Astrocyte of the cerebellum (primary cell): ENCODE results near the gene OGG1.

Source experiments
- DNase-seq: peaks from one replicate; pipeline ENCODE4 v3.0.0-alpha.2; 2011; ENCODE audit warnings: low read depth
- H3K4me3 ChIP-seq: 2 replicates; pipeline ENCODE4 v1.5.1; 2011; ENCODE audit warnings: mild to moderate bottlenecking, low read depth, low read length, moderate library complexity
- in situ Hi-C: cut with HindIII; loops from 2 replicates; pipeline ENCODE4 v1.10.0; 2017; ENCODE audit warnings: low sequenced_read_pairs
- TF ChIP-seq, protein P1 (sequence below): IDR thresholded peaks from 2 replicates; pipeline ENCODE4 v1.5.1; 2012; ENCODE audit warnings: low read length, low read depth, moderate library complexity, mild to moderate bottlenecking; ENCODE audit errors: missing control alignments

The OGG1 gene

DNA sequence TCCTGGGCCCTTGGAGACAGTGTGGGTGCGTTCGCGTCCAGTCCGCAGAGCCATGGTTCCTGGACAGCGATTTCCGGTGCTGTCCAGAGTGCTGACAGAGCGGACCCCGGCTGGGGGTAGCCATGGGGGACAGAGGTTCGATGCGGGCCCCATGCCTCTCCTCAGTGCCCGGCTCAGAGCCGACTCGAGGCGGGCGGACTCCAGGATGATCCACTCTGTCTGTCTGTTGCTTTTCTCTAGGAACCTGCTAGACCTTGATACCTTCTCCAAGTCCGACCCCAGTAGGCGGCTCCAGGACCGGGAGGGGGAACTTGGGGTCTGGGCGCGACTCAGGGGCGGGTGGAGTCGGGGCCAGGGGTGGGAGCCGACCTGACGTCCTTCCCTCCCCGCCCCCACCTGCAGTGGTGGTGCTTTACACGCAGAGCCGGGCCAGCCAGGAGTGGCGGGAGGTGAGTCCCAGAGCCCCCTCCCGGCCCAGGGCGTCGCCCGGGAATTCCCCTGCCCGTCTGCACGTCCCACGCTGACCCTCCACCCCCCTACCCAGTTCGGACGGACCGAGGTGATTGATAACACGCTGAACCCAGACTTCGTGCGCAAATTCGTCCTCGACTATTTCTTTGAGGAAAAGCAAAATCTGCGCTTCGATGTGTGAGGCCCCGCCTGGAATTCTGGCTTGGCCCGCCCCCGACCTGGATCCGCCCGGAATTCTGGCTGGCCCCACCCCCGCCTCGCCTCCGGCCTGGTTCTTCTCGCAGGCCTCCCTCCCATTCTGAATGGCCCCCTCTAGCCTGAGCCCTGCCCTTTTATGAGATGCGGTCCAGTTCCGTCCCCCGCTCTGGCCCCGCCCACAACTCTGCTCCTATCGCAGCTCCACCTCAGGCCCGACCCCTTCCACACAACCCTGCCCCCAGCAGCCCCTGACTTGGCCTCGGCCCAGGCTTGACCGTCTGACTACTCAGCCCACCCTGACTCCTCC is 45.1 kb upstream of the OGG1 start:
- TF ChIP-seq, protein P1, sequence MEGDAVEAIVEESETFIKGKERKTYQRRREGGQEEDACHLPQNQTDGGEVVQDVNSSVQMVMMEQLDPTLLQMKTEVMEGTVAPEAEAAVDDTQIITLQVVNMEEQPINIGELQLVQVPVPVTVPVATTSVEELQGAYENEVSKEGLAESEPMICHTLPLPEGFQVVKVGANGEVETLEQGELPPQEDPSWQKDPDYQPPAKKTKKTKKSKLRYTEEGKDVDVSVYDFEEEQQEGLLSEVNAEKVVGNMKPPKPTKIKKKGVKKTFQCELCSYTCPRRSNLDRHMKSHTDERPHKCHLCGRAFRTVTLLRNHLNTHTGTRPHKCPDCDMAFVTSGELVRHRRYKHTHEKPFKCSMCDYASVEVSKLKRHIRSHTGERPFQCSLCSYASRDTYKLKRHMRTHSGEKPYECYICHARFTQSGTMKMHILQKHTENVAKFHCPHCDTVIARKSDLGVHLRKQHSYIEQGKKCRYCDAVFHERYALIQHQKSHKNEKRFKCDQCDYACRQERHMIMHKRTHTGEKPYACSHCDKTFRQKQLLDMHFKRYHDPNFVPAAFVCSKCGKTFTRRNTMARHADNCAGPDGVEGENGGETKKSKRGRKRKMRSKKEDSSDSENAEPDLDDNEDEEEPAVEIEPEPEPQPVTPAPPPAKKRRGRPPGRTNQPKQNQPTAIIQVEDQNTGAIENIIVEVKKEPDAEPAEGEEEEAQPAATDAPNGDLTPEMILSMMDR: no peak
- peak overlapping the region; percentile 22 for H3K4me3 ChIP-seq
- no peak for DNase-seq
- in situ Hi-C loops: no loop called here

DNA sequence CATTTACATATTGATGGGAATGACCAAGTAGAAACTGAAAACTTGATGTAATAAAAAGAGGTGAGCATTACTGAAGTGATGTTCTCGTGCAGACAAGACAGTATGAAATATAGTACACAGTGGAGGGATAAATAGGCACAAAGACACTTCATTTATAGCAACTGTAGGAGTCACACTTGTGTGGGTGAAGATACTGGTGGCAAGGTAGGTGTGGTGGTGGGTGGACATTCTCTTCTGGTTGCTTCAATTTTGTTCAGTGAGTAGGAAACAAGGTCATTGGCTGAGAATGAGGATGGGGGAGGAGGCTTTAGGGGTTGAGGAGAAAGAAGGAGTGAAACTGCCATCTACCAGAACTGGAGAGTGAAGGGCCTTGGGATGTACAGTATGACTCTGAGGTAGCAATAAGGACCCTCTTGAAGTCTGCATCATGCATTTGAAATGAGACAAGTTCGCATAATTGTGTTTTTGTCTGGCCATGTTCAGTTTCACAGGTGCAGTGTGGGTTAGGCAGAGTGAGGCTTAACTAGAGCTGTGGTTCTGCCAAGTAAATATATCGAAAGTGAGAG is 39.5 kb upstream of the OGG1 start:
- no peak for DNase-seq
- H3K4me3 ChIP-seq: no peak overlapping the region
- in situ Hi-C loops: no loop called here
- TF ChIP-seq, protein P1: no peak

DNA sequence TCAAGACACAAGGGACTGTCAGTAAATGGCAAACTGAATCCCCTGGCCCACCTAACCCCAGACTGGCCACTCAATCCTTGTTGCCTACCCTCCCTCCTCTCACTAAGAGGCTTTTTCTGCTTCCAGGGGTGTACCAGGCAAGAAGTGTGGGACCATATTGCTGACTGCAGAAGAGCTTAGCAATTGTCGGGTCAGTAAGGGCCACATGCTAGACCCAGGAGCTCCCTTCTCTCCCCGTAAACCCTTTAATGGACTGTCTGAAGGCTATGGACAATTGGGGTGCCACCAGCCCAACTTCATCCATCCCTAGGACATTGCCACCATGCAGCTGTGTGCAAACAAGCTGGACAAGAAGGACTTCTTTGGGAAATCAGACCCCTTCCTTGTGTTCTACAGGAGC is 37.3 kb upstream of the OGG1 start:
- in situ Hi-C loops: no loop called here

DNA sequence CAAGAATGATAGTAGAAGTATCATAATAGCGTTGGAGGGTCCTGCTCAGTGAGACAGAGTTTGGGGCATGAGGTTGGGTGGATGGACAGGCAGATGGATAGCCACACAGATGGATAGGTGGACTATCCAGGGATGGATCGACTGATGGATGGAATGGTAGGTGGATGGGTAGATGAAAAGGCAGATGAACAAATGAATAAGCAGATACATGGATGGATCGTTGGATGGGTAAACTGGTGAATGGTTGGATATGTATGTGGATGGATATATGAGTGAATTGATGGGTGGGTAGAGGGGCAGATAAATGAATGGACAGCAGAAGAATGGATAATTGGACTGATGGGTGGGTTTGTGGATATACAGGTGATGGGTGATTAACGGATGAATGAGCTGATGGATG is 36.6 kb upstream of the OGG1 start:
- in situ Hi-C loops: no loop called here
- TF ChIP-seq, protein P1: no peak

More for the DNA sequence above, 37.3 kb upstream of the OGG1 start:
- TF ChIP-seq, protein P1: no peak
- H3K4me3 ChIP-seq: no peak overlapping the region
- DNase-seq: no peak

DNA sequence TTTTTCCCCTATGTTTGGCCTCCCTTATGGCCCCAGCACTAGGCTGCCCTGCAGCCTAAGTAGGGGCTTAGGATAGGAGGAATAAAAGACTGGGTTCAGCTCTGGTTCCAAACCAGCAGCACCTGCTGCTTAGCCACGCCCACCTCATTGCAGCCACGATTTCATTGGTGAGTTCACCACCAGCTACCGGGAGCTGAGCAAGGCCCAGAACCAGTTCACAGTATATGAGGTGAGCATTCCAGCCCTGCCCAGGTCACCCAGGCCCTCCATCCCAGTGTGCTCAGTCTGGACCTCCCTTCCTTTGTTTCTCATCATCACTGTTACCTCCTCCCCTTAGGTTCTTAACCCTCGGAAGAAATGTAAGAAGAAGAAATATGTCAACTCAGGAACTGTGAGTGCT is 34.6 kb upstream of the OGG1 start:
- TF ChIP-seq, protein P1: no peak
- DNase-seq: no peak
- in situ Hi-C loops: no loop called here
- no peak overlapping the region for H3K4me3 ChIP-seq

More for the DNA sequence above, 36.6 kb upstream of the OGG1 start:
- H3K4me3 ChIP-seq: no peak overlapping the region
- no peak for DNase-seq

DNA sequence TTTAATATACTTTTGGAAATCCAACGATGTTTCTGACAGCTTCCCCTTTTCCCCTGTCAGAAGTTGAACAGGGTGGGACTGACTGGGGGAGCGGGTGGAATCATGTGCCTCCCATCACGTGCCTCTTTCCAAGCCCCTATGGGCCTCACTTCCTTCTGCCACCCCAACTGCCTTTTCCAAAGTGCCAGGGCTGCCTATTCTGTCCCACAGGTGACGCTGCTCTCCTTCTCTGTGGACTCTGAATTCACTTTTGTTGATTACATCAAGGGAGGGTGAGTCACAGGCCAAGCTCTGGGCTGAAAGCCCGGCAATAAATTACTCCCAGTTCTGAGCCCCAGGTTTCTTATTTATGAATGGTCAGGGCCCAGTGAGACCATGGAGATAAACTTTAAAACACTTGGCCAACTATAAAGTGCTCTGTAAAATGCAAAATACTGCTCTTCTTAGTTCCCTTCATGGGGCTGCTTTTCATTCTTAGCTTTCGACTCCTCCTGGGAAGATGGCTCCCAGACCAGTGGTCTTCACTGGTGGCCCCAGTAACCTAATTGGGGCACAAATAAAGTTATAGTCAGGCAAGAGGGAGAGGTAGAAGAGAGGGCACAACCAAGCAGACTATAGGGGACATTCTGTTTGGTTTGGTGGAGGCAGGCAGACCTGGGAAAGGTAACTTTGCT is 33.9 kb upstream of the OGG1 start:
- TF ChIP-seq, protein P1: peak; percentile 99
- DNase-seq: peak; percentile 86
- H3K4me3 ChIP-seq: no peak overlapping the region
- in situ Hi-C loops: no loop called here
